ENCODE measurements around the gene ARHGEF33.

- no peak for TF ChIP-seq EP300 (conservative IDR thresholded peaks at IDR 0.05; ENCODE audit: poor library complexity, severe bottlenecking)
- no peak for TF ChIP-seq CTCF (IDR thresholded peaks at IDR 0.05; ENCODE audit: poor library complexity, severe bottlenecking)
- TF ChIP-seq POLR2AphosphoS5 (IDR thresholded peaks at IDR 0.05), result no peak
- no peak for TF ChIP-seq EZH2 (IDR thresholded peaks at IDR 0.05; ENCODE audit: borderline replicate concordance, insufficient read depth, low read length, poor library complexity, severe bottlenecking)
- no peak for TF ChIP-seq TAF1 (IDR thresholded peaks at IDR 0.05; ENCODE audit: low read depth)
- TF ChIP-seq REST (IDR thresholded peaks at IDR 0.05; ENCODE audit: borderline replicate concordance), result no peak
- TF ChIP-seq RAD21 (conservative IDR thresholded peaks at IDR 0.05), result no peak
These were observed 77.0 kb downstream of the ARHGEF33 start for GRCh38 chr2:38966678-38967077.
